CD8-positive, alpha-beta memory T cell (primary cell): ENCODE data around the gene KDM3B. TPM values are rescaled to one million over a fixed set of nuclear protein-coding genes. Genes with fewer than 3 reads are reported as not detected.
A peak's percentile ranks its signal among the peaks of the same experiment; 100 is the strongest.
"Not testable (repeated sequence)": the region's sequence is repeated elsewhere in the genome, so short reads cannot be mapped to it uniquely, and the experiment has no call there.

Source experiments
- CTCF ChIA-PET: fragments of 350-600 bp; sonication (Branson Sonifier 250); formaldehyde crosslinking; loops from one replicate; lab custom pipeline; 2021; ENCODE audit warnings: antibody characterized with exemption; lab: Charles Lee
- POLR2A ChIA-PET: fragments of 350-600 bp; sonication (Branson Sonifier 250); formaldehyde crosslinking; loops from one replicate; lab custom pipeline; 2021; ENCODE audit warnings: antibody characterized with exemption; lab: Charles Lee
- DNase-seq, 5 donors: peaks; one replicate each; pipeline versions ENCODE4 v3.0.0 to v3.0.0-alpha.2; 2020 to 2022; ENCODE audit warnings: mixed read lengths in 1 of 5
- H3K27ac ChIP-seq: one replicate; pipeline ENCODE4 v1.7.0; 2013; ENCODE audit warnings: low read depth, mild to moderate bottlenecking, low read length, moderate library complexity
- H3K27me3 ChIP-seq: 2 replicates; pipeline ENCODE4 v1.7.0; 2013; ENCODE audit warnings: low read length, mild to moderate bottlenecking; ENCODE audit not compliant: insufficient read depth, poor library complexity, severe bottlenecking
- H3K36me3 ChIP-seq: 2 replicates; pipeline ENCODE4 v1.7.0; 2013; ENCODE audit warnings: mild to moderate bottlenecking, low read length, moderate library complexity; ENCODE audit not compliant: insufficient read depth
- H3K4me1 ChIP-seq: 2 replicates; pipeline ENCODE4 v1.7.0; 2013; ENCODE audit warnings: mild to moderate bottlenecking, low read length, moderate library complexity; ENCODE audit not compliant: insufficient read depth
- H3K4me3 ChIP-seq: 2 replicates; pipeline ENCODE4 v1.7.0; 2013; ENCODE audit warnings: mild to moderate bottlenecking, low read length
- H3K9me3 ChIP-seq: 2 replicates; pipeline ENCODE4 v1.7.0; 2013; ENCODE audit warnings: mild to moderate bottlenecking, low read length
- H3K27ac Mint-ChIP-seq, 8 donors: one replicate each; pipeline ENCODE4 v1.8.0; 2020 to 2021; ENCODE audit warnings: mixed read lengths in 8 of 8, mild to moderate bottlenecking in 6 of 8, inconsistent platforms in 3 of 8, moderate library complexity in 3 of 8
- H3K27me3 Mint-ChIP-seq, 2 donors: one replicate each; pipeline ENCODE4 v1.8.0; 2020 to 2021; ENCODE audit warnings: mixed read lengths in 2 of 2, mild to moderate bottlenecking in 1 of 2, moderate library complexity in 1 of 2
- H3K36me3 Mint-ChIP-seq, 3 donors: one replicate each; pipeline ENCODE4 v1.8.0; 2020 to 2021; ENCODE audit warnings: mixed read lengths in 3 of 3, inconsistent platforms in 1 of 3, mild to moderate bottlenecking in 1 of 3
- H3K4me1 Mint-ChIP-seq, 3 donors: one replicate each; pipeline ENCODE4 v1.8.0; 2020 to 2021; ENCODE audit warnings: mixed read lengths in 3 of 3, inconsistent platforms in 1 of 3, mild to moderate bottlenecking in 1 of 3
- H3K4me3 Mint-ChIP-seq, 7 donors: one replicate each; pipeline ENCODE4 v1.8.0; 2020 to 2021; ENCODE audit warnings: mixed read lengths in 7 of 7, mild to moderate bottlenecking in 6 of 7, moderate library complexity in 4 of 7, inconsistent platforms in 2 of 7
- H3K9me3 Mint-ChIP-seq, 5 donors: one replicate each; pipeline ENCODE4 v1.8.0; 2020 to 2022; ENCODE audit warnings: mixed read lengths in 5 of 5, mild to moderate bottlenecking in 3 of 5, moderate library complexity in 2 of 5, inconsistent platforms in 1 of 5
- polyA plus RNA-seq: library from polyadenylated mRNA; unstranded; fragments of 300-500 nt; fragmentation: Illumina TruSeq; gene quantifications from one replicate; pipeline ENCODE4 v1.2.3, GENCODE V29; 2021
- total RNA-seq, 2 experiments: library from RNA; stranded (reverse); gene quantifications; one replicate each; pipeline ENCODE4 v1.2.3, GENCODE V29; 2021

Gene KDM3B
- total and polyA plus RNA-seq, 3 experiments from 2014 or later = 14.7 to 44.7 (median 42.4) TPM

GRCh38 chr5:138469540-138470321 is 117.2 kb downstream of the KDM3B start:
- no peak overlapping the region for H3K4me3 ChIP-seq
- ChIA-PET CTCF (no interaction called here), POLR2A (no interaction called here)
- no peaks in the 10 kb centered on the region for H3K27me3 ChIP-seq
- peaks cover 19% of the 10 kb centered on the region for H3K4me1 ChIP-seq
- peaks cover 0 to 1% of the 10 kb centered on the region in 2 donors for H3K27me3 Mint-ChIP-seq
- peaks cover 18 to 25% (median 25%) of the 10 kb centered on the region in 3 donors for H3K4me1 Mint-ChIP-seq
- peak in 1 of 5 donors; percentile 42 for DNase-seq
- H3K4me3 Mint-ChIP-seq = no peak overlapping the region
- H3K9me3 ChIP-seq = no peaks in the 10 kb centered on the region
- no peaks in the 10 kb centered on the region for H3K36me3 ChIP-seq
- H3K9me3 Mint-ChIP-seq = no peaks in the 10 kb centered on the region
- H3K27ac Mint-ChIP-seq = peak overlapping the region in 3 of 8 donors; percentile 25 to 54 (median 37)
- peaks cover 0 to 10% (median 8%) of the 10 kb centered on the region in 3 donors for H3K36me3 Mint-ChIP-seq
- no peak overlapping the region for H3K27ac ChIP-seq

- Mint-ChIP-seq H3K9me3 (no peaks in the 10 kb centered on the region), H3K4me3 (peak overlapping the region in 1 of 7 donors; percentile 51), H3K4me1 (peaks cover 18 to 25% (median 25%) of the 10 kb centered on the region in 3 donors), H3K27me3 (peaks cover 0 to 3% of the 10 kb centered on the region in 2 donors), H3K27ac (peak overlapping the region in 2 of 8 donors; percentile 18 to 54), H3K36me3 (peaks cover 0 to 10% (median 8%) of the 10 kb centered on the region in 3 donors)
- no peak for DNase-seq
- CTCF ChIA-PET = no interaction called here
- no peaks in the 10 kb centered on the region for H3K27me3 ChIP-seq
- no peaks in the 10 kb centered on the region for H3K9me3 ChIP-seq
- no peak overlapping the region for H3K4me3 ChIP-seq
- no peaks in the 10 kb centered on the region for H3K36me3 ChIP-seq
- POLR2A ChIA-PET = no interaction called here
- H3K4me1 ChIP-seq = peaks cover 19% of the 10 kb centered on the region
- no peak overlapping the region for H3K27ac ChIP-seq
Observed at GRCh38 chr5:138470322-138471051, 118.0 kb downstream of the KDM3B start.

GRCh38 chr5:138471052-138471361 is 118.5 kb downstream of the KDM3B start:
- ChIA-PET CTCF (no interaction called here), POLR2A (no interaction called here)
- H3K4me1 Mint-ChIP-seq = peaks cover 18 to 25% (median 25%) of the 10 kb centered on the region in 3 donors
- DNase-seq = no peak
- no peaks in the 10 kb centered on the region for H3K9me3 ChIP-seq
- H3K27ac ChIP-seq = no peak overlapping the region
- H3K4me3 Mint-ChIP-seq = peak overlapping the region in 1 of 7 donors; percentile 51
- H3K36me3 Mint-ChIP-seq = peaks cover 0 to 9% (median 8%) of the 10 kb centered on the region in 3 donors
- no peaks in the 10 kb centered on the region for H3K27me3 ChIP-seq
- H3K4me3 ChIP-seq = no peak overlapping the region
- peaks cover 1 to 5% of the 10 kb centered on the region in 2 donors for H3K27me3 Mint-ChIP-seq
- H3K4me1 ChIP-seq = peaks cover 16% of the 10 kb centered on the region
- peak overlapping the region in 2 of 8 donors; percentile 18 to 24 for H3K27ac Mint-ChIP-seq
- no peaks in the 10 kb centered on the region for H3K36me3 ChIP-seq
- H3K9me3 Mint-ChIP-seq = no peaks in the 10 kb centered on the region

- H3K27me3 Mint-ChIP-seq = peaks cover 8 to 15% of the 10 kb centered on the region in 2 donors
- Histone ChIP-seq H3K27me3 (no peaks in the 10 kb centered on the region), H3K4me3 (no peak overlapping the region), H3K27ac (no peak overlapping the region), H3K9me3 (no peaks in the 10 kb centered on the region), H3K4me1 (peaks cover 5% of the 10 kb centered on the region), H3K36me3 (no peaks in the 10 kb centered on the region)
- peak overlapping the region in 1 of 7 donors; percentile 20 for H3K4me3 Mint-ChIP-seq
- H3K36me3 Mint-ChIP-seq = peaks cover 0 to 5% (median 5%) of the 10 kb centered on the region in 3 donors
- DNase-seq = no peak
- H3K9me3 Mint-ChIP-seq = no peaks in the 10 kb centered on the region
- POLR2A ChIA-PET = no interaction called here
- H3K27ac Mint-ChIP-seq = no peak overlapping the region
- CTCF ChIA-PET = interaction anchor here (1.8 kb wide), 1 partner anchor 9 kb away, joined by 4 read pairs; no protein-coding TSS in a partner anchor
- H3K4me1 Mint-ChIP-seq = peaks cover 9 to 16% (median 14%) of the 10 kb centered on the region in 3 donors
Observed at GRCh38 chr5:138472353-138472752, 119.9 kb downstream of the KDM3B start.

- H3K9me3 Mint-ChIP-seq, DNase-seq, H3K4me1 Mint-ChIP-seq, H3K4me3 ChIP-seq, H3K4me1 ChIP-seq, H3K27me3 ChIP-seq, H3K36me3 Mint-ChIP-seq, H3K9me3 ChIP-seq, H3K27ac Mint-ChIP-seq, H3K4me3 Mint-ChIP-seq, H3K36me3 ChIP-seq, H3K27ac ChIP-seq, POLR2A ChIA-PET: not testable (repeated sequence)
- CTCF ChIA-PET = interaction anchor here (1.8 kb wide), 1 partner anchor 10 kb away, joined by 4 read pairs; no protein-coding TSS in a partner anchor
- H3K27me3 Mint-ChIP-seq = peaks cover 8 to 17% of the 10 kb centered on the region in 2 donors
Observed at GRCh38 chr5:138473151-138473550, 120.7 kb downstream of the KDM3B start.

GRCh38 chr5:138476918-138477317 is 124.4 kb downstream of the KDM3B start:
- no peaks in the 10 kb centered on the region for H3K36me3 ChIP-seq
- H3K4me3 Mint-ChIP-seq = no peak overlapping the region
- H3K36me3 Mint-ChIP-seq = no peaks in the 10 kb centered on the region
- no peaks in the 10 kb centered on the region for H3K4me1 Mint-ChIP-seq
- H3K27ac Mint-ChIP-seq = no peak overlapping the region
- ChIA-PET CTCF (no interaction called here), POLR2A (no interaction called here)
- no peaks in the 10 kb centered on the region for H3K27me3 ChIP-seq
- H3K9me3 ChIP-seq = no peaks in the 10 kb centered on the region
- H3K4me1 ChIP-seq = no peaks in the 10 kb centered on the region
- no peak overlapping the region for H3K27ac ChIP-seq
- H3K27me3 Mint-ChIP-seq = peaks cover 15 to 22% of the 10 kb centered on the region in 2 donors
- DNase-seq = no peak
- no peak overlapping the region for H3K4me3 ChIP-seq
- H3K9me3 Mint-ChIP-seq = no peaks in the 10 kb centered on the region

GRCh38 chr5:138482638-138483037 is 130.2 kb downstream of the KDM3B start:
- Histone ChIP-seq H3K4me1 (no peaks in the 10 kb centered on the region), H3K36me3 (no peaks in the 10 kb centered on the region), H3K27ac (no peak overlapping the region), H3K27me3 (no peaks in the 10 kb centered on the region), H3K9me3 (no peaks in the 10 kb centered on the region), H3K4me3 (no peak overlapping the region)
- ChIA-PET POLR2A (no interaction called here), CTCF (no interaction called here)
- H3K27ac Mint-ChIP-seq = no peak overlapping the region
- peaks cover 9 to 10% of the 10 kb centered on the region in 2 donors for H3K27me3 Mint-ChIP-seq
- H3K4me3 Mint-ChIP-seq = no peak overlapping the region
- no peaks in the 10 kb centered on the region for H3K36me3 Mint-ChIP-seq
- no peak for DNase-seq
- no peaks in the 10 kb centered on the region for H3K9me3 Mint-ChIP-seq
- H3K4me1 Mint-ChIP-seq = no peaks in the 10 kb centered on the region
